GM21723 (cell line): ENCODE data around the gene PSMC6.
"Not testable (repeated sequence)": the region's sequence is repeated elsewhere in the genome, so short reads cannot be mapped to it uniquely, and the experiment has no call there.

ENCODE experiments used
- ATAC-seq: cut with Tn5 transposase; IDR thresholded peaks from one replicate; pipeline ENCODE4 v1.9.1; 2021; ENCODE audit warnings: mild to moderate bottlenecking, moderate library complexity; ENCODE audit not compliant: unreplicated experiment

The PSMC6 gene

GRCh38 chr14:52716155-52716554, 9.2 kb downstream of the PSMC6 start:
- no peak for ATAC-seq

GRCh38 chr14:52723514-52724359, 16.7 kb downstream of the PSMC6 start:
- no peak for ATAC-seq

DNA sequence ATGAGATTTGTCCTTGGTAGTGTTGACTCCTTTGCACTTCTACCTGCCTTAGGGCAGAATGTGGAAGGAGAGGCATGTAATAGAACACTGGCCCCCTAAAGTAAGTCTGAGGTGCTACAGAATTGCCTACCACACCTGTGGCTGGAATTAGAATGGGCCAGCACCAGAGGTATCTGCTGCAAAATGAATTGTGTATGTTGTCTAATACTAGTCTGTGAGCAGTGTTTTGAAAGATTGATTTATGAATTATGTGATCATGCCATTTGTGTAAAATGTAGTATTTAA, 17.3 kb downstream of the PSMC6 start:
- no peak for ATAC-seq

DNA sequence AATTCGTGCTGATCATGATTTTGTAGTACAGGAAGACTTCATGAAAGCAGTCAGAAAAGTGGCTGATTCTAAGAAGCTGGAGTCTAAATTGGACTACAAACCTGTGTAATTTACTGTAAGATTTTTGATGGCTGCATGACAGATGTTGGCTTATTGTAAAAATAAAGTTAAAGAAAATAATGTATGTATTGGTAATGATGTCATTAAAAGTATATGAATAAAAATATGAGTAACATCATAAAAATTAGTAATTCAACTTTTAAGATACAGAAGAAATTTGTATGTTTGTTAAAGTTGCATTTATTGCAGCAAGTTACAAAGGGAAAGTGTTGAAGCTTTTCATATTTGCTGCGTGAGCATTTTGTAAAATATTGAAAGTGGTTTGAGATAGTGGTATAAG, 20.5 kb downstream of the PSMC6 start:
- ATAC-seq: not testable (repeated sequence)

- not testable (repeated sequence) for ATAC-seq
Measured at GRCh38 chr14:52729035-52729434, 22.0 kb downstream of the PSMC6 start.

DNA sequence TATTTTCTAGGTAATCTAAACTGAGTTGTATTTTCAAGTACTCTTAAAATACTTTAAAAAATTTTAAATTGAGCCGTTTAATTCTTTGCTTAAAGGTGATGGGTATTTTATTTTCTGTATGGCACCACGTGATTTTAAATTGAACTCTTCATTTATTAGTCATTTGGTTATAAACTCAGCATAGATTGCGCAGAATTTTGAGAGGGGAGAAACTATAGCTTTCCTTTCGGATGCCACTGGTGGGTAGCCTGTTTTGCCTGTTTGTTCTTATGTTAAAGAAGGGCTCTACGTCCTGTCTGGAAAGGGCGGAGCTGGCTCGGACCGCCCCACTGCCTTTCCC, 22.6 kb downstream of the PSMC6 start:
- ATAC-seq: no peak

GRCh38 chr14:52729925-52730708, 23.1 kb downstream of the PSMC6 start, which contains the start of gene STYX:
STYX (plus strand) TSS chr14:52730166; CDS start chr14:52730475, 309 bp downstream.
- ATAC-seq: peak; percentile 93

GRCh38 chr14:52730709-52731111, 23.7 kb downstream of the PSMC6 start:
- no peak for ATAC-seq

- ATAC-seq: no peak
Measured at GRCh38 chr14:52733824-52734223, 26.8 kb downstream of the PSMC6 start.

- no peak for ATAC-seq
Measured at GRCh38 chr14:52735921-52736489, 29.0 kb downstream of the PSMC6 start.

- no peak for ATAC-seq
Measured at GRCh38 chr14:52738409-52738808, 31.4 kb downstream of the PSMC6 start.

- no peak for ATAC-seq
Measured at GRCh38 chr14:52740751-52741150, 33.8 kb downstream of the PSMC6 start.

DNA sequence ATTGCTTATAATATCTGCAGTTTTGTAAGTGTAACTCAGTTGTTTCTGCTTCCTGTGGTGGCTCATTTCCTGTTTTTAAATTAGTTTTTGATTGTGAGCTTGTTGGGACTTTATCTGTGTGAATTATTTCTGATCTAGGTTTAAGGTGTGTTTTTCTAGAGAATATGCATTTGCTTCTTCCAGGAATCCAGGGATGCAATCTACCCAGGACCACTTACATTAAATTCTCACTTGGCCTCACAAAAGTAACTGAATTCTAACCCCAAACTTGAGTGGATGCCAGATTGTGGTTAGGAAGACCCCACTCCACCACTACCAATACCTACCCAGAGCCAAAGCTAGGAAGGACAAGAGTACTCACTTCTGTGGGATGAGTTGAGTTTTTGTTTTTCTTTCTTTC, 34.9 kb downstream of the PSMC6 start:
- ATAC-seq: no peak

DNA sequence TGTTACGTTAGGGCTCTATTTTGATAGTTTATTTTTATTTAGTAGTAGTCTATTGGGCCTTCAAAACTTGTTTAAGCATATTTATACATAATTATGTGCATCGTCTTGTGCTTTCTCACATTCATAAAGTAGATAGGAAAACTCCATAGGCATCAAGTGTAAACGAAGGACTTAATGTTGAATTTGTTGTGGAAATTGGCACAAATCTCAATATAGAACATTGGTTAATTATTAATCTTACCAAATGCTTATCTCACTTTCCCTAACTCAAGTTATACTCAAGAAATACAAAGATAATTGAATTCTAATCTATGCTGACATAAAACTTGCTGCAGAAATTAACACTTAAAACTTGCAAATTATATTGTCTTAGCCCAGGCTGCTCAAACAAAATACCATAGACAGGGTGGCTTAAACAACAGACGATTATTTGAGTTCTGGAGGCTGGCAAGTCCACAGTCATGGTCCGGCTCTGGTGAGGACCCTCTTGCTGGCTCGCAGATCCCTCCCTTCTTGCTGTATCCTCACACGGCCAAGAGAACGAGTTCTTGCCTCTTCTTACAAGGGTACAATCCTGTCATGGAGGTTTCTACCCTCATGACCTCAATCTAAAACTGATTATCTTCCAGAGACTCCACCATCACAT, 41.8 kb downstream of the PSMC6 start:
- no peak for ATAC-seq

DNA sequence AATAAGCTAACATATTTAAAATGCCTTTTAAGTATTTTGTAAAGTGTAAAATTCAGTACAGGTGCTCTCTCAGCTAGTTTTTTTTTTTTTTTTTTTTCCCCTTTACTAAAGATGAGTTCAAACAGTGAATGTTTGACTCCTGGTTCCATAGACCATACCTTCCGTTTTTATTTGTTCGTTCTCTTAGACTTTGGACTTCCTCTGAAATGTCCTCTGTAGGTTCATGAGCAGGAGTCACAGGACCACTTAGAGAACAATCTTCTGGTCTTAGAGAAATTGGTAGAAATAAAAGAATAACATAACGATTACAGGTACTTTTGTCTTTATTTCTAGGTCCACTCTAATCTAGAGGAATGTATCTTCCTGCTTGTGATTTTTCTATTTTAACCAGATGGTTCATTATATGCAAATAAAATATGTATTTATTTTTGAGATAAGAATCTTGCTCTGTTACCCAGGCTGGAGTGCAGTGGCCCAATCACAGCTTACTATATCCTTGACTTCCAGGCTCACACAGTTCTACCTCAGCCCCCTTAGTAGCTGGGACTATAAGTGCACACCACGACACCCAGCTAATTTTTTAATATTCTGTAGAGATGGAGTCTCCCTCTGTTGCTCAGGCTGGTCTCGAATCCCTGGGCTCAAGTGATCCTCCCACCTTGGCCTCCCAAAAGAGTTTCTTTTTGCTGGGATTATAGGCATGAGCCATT, 48.8 kb downstream of the PSMC6 start:
- no peak for ATAC-seq

DNA sequence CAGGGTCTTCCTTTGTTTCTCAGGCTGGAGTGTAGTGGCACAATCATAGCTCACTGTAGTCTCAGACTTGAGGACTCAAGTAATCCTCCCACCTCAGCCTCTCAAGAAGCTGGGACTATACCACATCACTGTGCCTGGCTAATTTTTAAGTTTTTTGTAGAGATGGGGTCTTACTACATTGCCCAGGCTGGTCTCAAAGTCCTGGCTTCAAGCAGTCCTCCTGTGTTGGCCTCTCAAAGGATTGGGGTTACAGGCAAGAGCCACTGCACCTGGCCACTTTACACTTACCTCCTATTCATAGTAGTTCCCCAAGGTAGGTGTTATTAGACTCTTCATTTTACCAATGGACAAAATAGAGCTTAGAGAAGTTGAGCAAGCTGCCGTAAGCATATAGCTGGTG, 52.1 kb downstream of the PSMC6 start:
- ATAC-seq: no peak

GRCh38 chr14:52762923-52763322, 55.9 kb downstream of the PSMC6 start:
- not testable (repeated sequence) for ATAC-seq

DNA sequence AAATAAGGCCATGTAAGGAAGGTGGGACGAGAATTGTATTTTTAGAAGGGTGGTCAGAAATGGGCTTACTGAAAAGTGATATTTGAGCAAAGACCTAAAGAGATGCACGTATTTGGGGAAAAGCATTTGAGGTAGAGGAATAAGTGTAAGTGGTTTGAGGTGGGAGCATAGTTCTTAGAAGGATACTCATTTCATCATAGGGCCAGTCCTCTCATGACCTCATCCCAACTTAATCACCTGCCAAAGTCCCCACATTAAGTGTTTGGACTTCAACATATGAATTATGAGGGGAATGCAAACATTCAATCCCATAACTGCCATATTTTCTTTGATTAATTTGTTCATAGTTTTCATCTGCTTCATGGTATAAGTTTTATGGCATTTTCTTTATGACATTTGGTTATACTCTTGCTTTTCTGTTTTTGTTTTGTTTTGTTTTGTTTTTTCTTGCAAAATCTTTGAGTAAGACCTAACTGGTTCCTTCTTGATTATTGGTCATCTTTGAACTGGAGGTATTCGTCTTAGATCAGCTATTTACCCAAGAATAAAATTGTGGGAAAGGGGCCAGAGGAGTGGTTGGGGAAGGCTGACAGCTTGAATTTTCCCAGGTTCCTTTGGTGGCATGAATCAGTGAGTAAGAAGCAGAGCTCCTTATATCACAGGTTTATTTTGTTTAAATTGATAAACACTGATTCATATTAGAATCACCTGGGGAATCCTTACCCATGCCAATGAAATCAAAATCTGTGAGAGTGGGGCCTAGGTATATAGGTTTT, 60.2 kb downstream of the PSMC6 start:
- no peak for ATAC-seq

DNA sequence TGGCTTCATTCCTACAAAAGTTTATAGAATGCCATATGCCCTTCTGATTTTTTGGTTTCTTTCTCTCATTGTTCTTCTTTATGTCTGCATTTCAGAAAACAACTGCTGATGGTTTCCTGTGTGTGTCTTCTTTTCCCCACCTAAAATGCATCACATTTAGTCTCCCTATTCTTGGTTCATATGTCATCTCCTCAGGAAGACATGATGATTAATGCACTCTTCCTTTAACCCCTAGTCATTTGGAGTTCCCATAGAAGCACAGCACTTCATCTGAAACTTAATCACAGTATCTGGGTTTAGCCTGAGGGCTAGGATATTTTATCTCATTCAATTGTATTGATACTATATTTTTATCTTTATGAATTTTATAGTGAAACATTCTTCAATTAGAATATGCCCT, 62.9 kb downstream of the PSMC6 start:
- ATAC-seq: no peak

- ATAC-seq: no peak
Measured at GRCh38 chr14:52776816-52777215, 69.8 kb downstream of the PSMC6 start.
